Liver (tissue), 3 donors: Measurements from ENCODE around the gene ALK.

Source experiments
- CTCF ChIP-seq: fragments of 150-350 bp; IDR thresholded peaks from 2 replicates; pipeline ENCODE4 v1.5.1; 2017; ENCODE audit warnings: improper control_type of control experiment, low read depth, low read length; ENCODE audit not compliant: missing input control
- JUND ChIP-seq, 2 donors: IDR thresholded peaks; 2 replicates each; pipeline ENCODE4 v1.6.1; 2016; ENCODE audit warnings: antibody characterized with exemption in 2 of 2
- REST ChIP-seq: IDR thresholded peaks from 2 replicates; pipeline ENCODE4 v1.6.1; 2016; ENCODE audit warnings: antibody characterized with exemption, mild to moderate bottlenecking
- donor health status: healthy.
- donor health status: healthy.

- no peak for TF ChIP-seq REST
- TF ChIP-seq JUND (IDR thresholded peaks at IDR 0.05) = no peak
- TF ChIP-seq CTCF = no peak
Observed at GRCh38 chr2:29755233-29755632, 166.2 kb downstream of the ALK start.
